Right forelimb (tissue), 1 donor: ENCODE measurements around the gene FAM184B.
"Not testable (repeated sequence)": the region's sequence is repeated elsewhere in the genome, so short reads cannot be mapped to it uniquely, and the experiment has no call there.

ENCODE experiments used
- DNase-seq: peaks from one replicate; pipeline ENCODE4 v3.0.0-alpha.2; 2018

FAM184B gene

DNA sequence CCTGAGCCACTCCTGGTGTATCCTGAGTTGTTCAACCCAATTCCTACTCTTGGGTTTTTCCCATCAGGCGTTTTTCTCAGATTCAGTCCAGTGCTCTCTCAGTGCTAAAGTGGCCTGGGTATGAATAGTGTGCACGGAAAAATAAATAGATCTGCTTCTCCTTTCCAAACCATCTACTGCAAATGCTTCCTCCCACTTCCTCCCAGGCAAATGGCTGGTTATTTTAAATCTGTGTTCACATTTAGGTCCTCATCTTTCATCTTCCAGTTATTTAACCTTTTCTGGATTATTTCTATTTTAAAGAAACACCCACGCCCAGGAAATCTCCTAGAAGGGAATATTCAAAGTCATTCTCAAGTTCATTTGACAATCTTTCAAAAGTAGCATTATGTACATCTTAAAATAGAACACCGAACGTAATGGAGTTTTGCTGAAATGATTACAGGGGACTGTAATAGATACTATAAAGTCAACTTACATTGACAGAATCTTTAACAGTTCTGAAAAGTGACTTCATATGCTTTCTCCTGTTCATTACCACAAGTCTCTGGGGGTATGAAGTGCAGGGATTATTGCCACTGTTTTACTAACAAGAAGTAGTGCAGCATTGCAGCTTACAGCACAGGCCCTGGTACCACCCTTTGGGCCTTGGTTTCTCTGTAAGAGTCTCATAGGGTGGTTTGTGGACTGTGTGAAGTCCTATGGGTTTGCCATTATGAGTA lies 100.7 kb downstream of the FAM184B start:
- DNase-seq: no peak

DNA sequence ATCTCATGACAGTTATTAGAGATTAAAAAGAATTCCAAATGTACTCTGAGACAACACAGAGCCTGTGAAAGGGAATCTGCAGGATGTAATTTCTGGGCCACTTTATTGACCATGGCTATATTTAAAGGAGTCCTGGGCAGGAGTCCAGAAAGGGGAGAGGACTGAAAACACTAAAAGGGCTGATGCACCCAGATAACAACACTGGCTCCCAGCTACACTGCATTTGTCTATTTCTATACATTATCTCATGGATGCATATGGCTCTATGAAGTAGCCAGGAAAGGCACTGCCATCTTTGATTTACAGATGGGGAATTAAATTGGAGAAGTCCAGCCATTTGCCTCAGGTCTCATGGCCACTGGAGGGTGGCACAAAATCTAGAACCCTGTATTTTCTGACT lies 111.0 kb downstream of the FAM184B start:
- DNase-seq: no peak

DNA sequence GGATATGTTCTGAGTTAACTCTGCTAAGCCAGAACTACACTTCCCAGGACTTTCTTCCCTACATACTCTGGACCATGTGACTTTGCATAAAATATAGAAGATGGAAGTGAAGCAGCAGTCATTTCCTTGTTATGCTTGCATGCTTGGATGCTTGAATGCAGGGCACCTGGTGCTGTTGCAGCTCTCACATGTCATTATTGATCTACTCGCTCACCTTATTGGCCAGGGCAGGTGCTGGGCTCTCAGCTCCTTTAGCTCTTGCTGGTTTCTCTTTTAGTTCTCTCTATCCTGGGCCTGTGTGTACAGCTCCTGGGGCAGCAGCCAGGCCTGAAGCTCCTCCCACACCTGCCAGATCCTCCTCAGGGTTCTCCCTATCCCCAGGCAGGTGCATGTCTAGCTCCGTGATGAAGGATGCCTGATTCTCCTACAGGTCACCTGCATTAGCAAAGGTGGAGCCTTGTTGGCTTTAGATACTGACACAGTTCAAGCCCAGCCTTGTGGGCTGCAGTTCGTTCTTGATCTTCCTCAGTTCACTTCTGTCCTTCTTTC lies 113.7 kb downstream of the FAM184B start:
- no peak for DNase-seq

DNA sequence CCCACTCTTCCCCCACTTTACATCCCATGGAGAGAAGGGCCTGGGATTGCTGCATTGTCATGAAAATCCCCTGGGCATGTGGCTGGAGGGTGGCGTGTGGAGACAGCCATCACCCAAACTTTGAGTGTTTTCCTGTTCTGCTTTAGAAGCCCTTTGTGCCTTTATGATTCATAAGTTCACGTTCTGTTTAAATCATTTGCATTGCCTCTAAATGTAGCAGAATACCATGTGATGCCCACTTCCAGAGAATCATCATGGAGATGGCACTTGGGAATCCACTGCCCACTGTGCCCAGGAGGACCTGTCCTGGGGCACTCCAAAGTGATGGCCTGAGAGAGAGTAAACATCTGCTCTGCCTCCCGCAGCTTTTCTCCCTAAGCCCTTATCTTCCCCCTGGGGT lies 114.2 kb downstream of the FAM184B start:
- no peak for DNase-seq

DNA sequence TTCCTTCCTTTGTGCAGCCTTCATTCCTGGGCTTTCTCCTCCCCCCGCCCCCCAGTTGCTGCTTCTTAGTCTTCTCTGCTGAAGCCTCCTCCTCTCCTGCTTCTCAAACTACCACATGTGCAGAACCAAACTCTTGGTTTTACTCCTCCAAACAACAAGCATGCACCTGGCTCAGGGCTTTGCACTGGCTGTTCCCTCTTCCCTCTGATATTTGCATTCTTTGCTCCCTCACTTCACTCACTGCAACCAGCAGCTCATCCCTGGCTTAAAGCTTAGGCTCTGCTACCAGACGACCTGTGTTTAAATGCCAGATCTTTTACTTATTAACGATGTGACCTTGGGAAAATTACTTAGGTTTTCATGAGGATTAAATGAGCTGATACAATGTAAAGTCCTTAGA lies 115.6 kb downstream of the FAM184B start:
- DNase-seq: no peak

DNA sequence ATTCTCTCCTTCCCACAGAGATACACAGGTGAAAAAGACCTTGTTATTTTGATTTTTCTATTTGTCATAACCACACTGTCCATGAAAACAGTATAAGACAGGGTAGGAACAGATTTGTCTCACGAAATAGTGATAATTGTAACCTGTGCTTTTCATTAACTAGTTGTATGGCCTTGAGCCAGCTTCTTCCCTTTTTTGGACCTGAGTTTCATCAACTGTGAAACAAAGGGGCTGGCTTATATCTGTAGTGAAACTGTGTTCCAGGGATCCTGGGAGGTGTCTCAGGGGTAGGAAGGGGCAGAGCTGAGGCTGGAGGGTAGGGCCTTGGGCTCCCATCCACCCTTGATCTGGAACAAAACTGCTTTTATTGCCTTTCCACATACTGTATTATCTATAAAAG lies 116.1 kb downstream of the FAM184B start:
- DNase-seq: no peak

DNA sequence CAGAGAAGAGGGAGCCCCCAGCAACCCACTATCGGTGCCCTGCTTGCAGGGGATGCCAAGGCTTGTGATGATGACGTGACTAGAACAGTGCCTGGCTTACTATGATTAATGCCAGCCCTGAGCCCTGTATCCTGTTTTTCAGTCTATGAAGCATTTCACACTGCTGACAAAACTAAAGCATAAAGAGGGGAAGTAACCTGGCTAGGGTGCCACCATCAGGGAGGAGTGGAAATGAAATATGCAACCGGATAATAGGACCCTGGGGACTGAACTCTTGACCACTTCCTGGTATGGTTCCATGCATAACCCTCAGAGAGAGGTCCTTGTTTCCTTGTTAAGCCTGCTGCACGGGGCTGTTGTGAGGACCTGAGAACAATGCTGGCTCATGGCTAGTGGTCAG lies 116.7 kb downstream of the FAM184B start:
- no peak for DNase-seq

DNA sequence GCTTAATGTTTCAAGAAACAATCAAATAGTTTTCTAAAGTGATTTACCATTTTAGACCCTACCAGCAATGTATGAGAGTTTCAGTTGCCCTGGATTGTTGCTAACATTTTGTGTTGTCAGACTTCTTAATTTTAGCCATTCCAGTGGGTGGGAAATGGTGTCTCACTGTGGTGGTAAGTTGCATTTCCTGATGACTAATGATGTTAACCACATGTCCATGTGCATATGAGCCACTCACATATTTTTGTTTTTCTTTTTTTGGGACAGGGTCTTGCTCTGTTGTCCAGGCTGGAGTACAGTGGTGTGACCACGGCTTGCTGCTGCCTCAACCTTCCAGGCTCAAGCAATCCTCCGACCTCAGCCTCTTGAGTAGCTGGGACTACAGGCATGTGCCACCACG lies 118.7 kb downstream of the FAM184B start:
- DNase-seq: no peak

DNA sequence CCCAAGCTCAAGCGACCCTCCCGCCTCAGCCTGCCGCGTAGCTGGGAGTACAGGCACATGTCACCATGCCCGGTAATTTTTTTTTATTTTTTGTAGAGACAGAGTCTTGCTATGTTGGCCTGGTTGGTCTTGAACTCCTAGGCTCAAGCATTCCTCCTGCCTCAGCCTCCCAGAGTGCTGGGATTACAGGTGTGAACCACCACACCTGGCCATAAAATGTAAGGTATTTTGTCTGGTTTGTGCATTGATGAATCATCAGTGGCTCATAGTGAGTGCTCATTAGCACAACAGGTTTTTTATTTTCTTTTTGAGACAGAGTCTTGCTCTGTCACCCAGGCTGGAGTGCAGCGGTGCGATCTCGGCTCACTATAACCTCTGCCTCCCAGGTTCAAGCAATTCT lies 122.2 kb downstream of the FAM184B start:
- not testable (repeated sequence) for DNase-seq

DNA sequence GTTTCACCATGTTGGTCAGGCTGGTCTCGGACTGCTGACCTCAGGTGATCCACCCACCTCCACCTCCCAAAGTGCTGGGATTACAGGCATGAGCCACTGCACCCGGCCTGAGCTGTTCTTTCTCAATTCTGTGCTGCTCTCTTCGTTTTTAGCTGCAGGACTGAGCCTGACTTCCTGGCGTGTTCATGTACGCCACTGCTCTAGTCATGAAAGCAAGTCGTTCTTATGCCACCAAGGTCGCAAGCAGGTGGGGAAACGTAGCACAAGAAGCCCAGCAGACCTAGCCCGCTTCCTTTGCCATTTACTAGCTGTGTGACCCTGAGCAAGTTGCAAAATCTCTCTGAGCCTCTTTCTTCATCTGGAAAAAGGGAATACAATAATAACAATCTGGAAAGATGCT lies 123.6 kb downstream of the FAM184B start:
- no peak for DNase-seq

DNA sequence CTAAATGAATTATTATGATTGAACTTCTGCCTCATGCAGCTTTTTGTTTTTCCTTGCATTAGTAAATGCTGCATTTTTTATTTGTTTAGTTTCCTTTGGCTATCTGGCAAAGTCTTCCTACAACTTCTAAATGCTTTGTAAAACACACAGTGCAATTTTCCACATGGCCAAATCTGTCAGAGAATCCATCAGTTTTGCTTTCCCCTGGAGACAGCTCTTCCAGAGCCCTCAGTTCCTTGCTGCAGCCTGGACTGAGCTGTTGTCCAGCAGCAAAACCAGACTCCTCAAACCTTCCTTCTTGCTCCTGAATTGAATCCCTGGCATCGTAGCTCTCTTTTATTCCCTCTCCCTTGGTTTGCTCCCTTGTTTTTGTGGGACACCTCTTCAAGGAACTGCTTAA lies 124.3 kb downstream of the FAM184B start:
- no peak for DNase-seq

DNA sequence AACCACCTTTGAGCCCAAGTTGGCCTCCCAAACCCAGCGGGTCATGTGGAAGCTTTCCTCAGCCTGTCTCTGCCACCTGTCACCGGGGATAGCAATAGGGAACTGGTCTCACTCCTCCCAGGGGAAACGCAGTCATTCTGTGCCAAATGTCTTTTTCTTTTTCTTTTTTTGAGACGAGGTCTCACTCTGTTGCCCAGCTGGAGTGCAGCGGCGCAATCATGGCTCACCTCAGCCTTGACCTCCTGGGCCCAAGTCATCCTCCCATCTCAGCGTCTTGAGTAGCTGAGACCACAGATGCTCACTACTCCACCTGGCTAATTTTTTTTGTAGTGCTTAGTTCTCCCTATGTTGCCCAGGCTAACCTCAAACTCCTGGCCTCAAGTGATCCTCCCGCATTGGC lies 126.7 kb downstream of the FAM184B start:
- no peak for DNase-seq

DNA sequence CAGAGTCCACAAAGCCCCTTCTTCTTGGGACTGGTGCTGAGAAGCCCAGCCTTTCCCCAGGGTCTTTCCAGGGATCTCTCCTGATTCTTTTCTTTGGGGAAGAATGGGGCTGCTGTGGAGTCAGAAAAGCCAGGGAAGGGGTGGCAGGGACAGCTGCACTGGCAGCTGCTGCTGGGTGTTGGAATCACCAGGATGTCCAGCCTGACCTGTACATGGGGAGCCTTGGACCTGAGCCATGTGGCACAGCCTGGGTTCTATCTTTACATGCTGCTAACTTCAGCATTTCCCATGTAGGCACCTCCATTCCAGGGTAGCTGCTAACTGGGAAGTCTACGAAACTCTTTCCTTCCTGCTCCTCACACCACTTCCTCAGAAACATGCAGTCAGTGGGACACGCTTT lies 131.0 kb downstream of the FAM184B start:
- no peak for DNase-seq

DNA sequence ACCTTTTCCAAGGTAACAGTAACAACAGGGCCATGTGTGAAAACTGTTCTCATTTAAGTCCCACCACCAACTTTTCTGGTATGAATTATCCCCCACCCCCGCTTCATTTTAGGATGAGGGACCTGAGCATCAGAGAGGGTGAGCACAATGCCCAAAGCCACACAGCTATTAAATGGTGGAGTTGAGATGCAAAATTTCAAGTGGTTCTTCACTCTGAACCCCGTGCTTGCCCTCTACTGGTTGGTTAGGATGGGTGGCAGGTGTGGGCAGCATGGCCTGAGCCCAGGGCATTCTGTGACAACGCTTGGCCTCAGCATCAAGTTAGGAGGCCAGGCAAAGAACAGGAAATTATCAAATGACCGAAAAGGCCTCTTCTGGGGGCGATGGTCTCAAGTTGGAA lies 133.5 kb downstream of the FAM184B start:
- no peak for DNase-seq

DNA sequence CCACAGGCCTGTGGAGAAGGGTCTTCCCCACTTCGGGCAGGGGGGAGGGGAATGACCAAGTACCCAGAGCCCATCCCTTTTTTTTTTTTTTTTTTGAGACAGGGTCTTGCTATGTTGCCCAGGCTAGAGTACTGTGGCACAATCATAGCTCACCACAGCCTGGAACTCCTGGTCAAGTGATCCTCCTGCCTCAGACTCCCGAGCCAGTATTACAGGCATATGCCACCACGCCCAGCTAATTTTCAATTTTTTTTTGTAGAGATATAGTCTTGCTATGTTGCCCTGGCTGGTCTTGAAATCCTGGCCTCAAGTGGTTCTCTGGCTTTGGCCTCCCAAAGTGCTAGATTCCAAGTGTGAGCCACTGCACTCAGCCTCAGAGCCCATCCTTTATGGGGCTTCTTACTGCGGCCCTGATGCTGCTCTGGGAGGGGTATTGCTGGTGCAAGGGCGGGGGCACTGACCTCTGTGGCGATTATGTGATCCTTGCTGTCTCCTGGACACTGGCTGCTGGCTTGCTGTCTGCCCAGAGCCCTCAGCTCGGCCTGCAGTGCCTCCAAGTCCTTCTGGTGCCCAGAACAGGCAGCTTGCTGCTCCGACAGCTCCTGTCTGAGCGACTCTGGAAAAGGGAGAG lies 134.1 kb downstream of the FAM184B start:
- no peak for DNase-seq

DNA sequence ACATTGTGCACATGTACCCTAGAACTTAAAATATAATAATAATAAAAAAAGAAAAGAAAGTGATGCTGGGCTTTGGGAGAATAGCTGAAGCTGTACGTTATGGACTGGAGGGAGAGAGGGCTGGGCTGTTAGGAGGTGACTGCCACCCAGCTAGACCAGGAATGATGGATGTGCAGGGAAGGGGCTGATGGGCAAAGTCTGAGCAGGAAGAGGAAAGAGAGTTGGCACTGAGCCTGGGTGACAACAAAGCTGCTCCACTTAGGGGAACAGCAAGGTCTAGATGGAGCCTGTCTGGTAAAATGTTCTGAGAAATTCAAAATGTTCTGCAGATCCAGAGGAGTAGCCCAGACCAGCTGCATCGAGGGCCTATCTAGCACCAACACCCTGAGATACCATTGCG lies 134.7 kb downstream of the FAM184B start:
- DNase-seq: no peak

DNA sequence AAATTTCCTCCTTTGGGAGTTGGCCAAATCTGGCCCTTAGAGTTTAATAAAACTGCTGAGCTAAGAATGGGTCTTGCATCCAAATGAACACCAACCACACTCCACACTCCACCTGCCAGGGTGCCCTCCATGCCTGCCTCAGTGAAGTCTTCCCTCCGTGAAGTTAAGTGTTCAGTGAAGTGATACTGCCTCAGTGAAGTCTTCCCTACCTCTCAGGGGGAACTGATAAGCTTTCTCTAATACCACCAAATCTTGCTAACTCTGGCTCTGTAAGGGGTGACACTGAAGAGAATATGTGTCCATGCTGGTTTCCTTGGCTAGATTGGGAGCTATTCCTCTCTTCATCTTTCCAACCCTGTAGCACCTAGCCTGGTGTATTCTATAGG lies 139.0 kb downstream of the FAM184B start:
- no peak for DNase-seq

DNA sequence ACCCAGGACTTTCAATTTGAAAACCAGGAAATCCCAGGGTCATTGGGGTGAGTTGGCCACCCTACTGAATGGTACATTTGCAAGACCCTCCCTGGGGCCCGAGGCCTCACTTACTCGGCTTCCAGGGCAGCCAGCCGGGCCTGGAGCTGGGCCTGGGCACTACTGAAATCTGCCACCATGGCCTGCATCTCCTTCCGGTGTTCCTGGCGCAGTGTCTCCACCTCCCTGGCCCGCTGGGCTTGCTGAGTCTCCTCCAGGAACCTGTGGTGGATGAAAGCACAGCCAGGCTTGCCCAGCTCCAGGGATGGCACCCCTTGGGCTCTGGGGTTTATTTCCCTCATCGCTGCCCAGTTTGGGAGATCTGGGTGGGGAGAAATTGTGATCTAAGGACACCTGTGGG lies 142.3 kb downstream of the FAM184B start:
- no peak for DNase-seq

DNA sequence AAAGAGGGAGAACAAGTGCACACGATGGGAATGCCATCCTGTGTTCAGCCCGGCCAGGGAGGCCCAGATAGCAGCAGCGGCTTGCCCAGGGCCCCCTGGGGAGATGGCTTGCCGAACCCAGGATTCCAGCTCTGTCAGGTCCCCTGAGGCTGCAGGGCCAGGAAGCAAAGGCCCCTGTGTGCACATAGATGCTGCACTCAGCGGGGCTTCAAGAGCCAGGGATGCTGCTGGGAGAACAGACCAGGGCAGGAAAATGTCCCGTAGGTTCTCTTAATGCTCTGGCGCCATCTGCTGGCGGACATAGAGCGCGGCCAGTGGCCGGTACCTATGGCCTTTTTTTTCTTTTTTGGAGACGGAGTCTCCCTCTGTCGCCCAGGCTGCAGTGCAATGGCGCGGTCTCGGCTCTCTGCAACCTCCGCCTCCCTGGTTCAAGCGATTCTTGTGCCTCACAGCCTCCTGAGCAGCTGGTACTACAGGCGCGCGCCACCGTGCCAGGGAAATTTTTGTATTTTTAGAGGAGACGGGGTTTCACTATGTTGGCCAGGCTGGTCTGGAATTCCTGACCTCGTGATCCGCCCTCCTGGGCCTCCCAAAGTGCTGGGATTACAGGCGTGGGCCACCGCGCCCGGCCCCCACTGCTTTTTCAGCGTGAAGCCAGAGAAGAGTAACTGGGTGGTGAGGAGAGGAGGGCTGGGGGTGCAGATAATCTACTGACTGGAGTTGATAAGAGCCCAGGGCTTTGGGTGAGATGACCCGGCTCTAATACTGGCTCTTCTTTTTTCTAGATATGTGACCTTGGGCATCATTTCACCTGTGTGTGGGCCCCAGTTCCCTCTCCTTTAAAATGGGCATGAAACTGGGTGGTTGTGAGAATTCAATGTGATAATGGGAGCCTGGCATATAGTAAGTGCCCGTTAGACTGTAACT lies 144.5 kb downstream of the FAM184B start:
- peak; percentile 78 for DNase-seq

DNA sequence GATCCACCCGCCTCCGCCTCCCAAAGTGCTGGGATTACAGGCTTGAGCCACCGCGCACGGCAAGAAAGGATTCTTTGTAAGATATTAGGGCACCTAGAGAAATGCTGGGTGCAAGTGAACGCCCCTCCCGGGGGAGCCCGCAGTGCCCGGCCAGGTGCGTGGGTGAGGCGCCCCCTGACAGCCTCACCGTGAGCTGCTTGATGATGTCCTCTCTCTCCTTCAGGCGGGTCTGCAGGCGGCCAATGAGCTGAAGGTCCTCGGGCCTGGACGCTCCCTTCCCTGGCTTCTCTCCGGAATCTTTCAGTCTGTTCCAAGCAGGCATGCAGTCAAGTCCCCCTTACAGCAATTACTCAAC lies 145.1 kb downstream of the FAM184B start:
- no peak for DNase-seq

DNA sequence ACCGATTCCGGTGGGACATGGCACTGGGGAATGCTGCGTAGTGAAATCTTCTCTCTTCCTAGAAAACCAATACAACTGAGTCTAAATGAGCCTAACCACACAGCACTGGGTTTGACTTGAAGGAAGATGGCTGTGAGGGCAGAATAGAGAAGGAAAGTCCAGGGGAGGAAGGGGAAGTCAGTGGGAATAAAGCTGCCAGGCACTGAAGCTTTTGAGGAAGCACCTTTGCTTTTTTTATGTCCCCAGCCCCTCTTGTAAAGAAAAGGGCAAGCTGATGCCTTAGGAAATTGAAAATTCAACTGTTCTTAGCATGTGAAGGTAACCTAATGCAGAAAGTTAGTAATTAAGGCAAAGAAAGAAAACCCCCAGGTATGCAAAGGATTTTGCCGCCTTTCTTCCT lies 146.4 kb downstream of the FAM184B start:
- DNase-seq: no peak

DNA sequence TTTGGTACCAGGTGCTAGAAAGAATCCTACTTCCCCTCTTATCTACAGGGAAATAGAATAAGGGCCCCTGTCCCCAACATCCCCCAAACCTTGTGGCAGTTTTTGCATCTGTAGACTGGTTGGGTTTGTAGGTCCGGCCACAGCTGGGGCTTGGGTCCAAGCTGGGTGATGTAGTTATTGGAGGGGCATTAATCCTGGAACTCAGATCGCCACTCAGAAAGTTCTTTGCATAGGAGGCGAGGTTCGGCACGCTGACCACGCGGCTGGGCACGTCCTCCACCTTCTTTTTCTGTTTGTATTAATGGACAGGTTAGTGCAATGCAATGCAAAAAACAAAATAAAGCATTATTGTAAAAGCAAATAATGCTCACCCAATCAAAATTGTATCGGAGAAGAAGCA lies 147.8 kb downstream of the FAM184B start:
- no peak for DNase-seq

DNA sequence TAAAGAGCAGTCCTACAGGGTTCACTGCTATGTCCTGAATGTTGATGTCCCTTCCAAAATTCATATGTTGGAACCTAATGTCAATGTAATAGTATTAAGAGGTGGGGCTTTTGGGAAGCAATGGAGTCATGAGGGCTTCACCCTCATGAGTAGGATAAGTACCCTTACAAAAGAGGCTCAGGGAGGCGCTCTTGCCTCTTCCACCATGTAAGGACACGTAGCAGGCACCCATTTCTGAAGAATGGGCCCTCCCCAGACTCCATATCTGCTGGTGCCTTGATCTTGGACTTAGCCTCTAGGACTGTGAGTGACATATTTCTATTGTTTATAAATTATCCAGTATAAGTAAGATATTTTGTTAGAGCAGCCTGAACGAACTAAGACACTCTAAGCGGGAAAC lies 151.2 kb downstream of the FAM184B start:
- no peak for DNase-seq

DNA sequence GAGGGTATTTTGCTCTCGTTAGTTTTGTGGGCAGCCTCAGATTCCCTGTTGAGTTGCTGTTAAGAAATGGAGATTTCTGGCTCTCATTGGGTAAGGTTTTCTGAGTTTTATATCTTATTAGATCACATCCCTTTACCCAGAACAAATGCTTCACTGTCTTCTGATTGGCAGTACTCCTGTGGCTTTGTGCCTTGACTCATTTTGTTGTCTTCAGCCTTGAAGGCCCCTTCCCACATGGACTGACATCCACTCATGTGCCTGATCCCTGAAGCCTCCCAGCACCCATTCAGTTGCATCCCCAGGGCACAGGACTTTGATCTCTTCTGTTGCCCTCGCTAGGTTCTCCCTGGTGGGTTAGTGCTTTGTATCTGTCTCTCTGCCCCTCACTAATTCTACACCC lies 156.6 kb downstream of the FAM184B start:
- no peak for DNase-seq
